KMS-11 (cell line): ENCODE results near the gene STAG1.
"Not testable (repeated sequence)": the region's sequence is repeated elsewhere in the genome, so short reads cannot be mapped to it uniquely, and the experiment has no call there.

ENCODE experiments used
- H2AFZ ChIP-seq: fragments of 200-600 bp; sonication (generic); 2 replicates; pipeline ENCODE4 v1.6.1; 2016; ENCODE audit warnings: antibody characterized with exemption, mixed run types, low read depth
- H3K27ac ChIP-seq: fragments of 200-600 bp; sonication (generic); 2 replicates; pipeline ENCODE4 v1.6.1; 2016; ENCODE audit warnings: mild to moderate bottlenecking, mixed run types
- H3K27me3 ChIP-seq: fragments of 200-600 bp; sonication (generic); 2 replicates; pipeline ENCODE4 v1.6.1; 2017; ENCODE audit warnings: mild to moderate bottlenecking, low read depth, mixed run types, moderate library complexity; ENCODE audit not compliant: insufficient read depth
- H3K36me3 ChIP-seq: fragments of 200-600 bp; sonication (generic); 2 replicates; pipeline ENCODE4 v1.6.1; 2017; ENCODE audit warnings: mild to moderate bottlenecking, mixed run types; ENCODE audit not compliant: insufficient read depth
- H3K4me1 ChIP-seq: fragments of 200-600 bp; sonication (generic); 2 replicates; pipeline ENCODE4 v1.6.1; 2016; ENCODE audit warnings: mild to moderate bottlenecking, low read depth, mixed run types; ENCODE audit not compliant: poor library complexity, severe bottlenecking
- H3K4me2 ChIP-seq: fragments of 200-600 bp; sonication (generic); 2 replicates; pipeline ENCODE4 v1.7.0; 2016; ENCODE audit warnings: mild to moderate bottlenecking, mixed run types
- H3K4me3 ChIP-seq: fragments of 200-600 bp; sonication (generic); IDR thresholded peaks from 2 replicates; pipeline ENCODE4 v1.6.1; 2017; ENCODE audit warnings: low read depth, low read length, mixed read lengths; ENCODE audit not compliant: insufficient read depth
- H3K79me2 ChIP-seq: fragments of 200-600 bp; sonication (generic); 2 replicates; pipeline ENCODE4 v1.6.1; 2016; ENCODE audit warnings: low read depth, mixed run types; ENCODE audit not compliant: insufficient read depth
- H3K9ac ChIP-seq: fragments of 200-600 bp; sonication (generic); 2 replicates; pipeline ENCODE4 v1.6.1; 2016; ENCODE audit warnings: mild to moderate bottlenecking, mixed run types
- H4K20me1 ChIP-seq: fragments of 200-600 bp; sonication (generic); 2 replicates; pipeline ENCODE4 v1.6.1; 2016; ENCODE audit warnings: mild to moderate bottlenecking, mixed run types; ENCODE audit not compliant: insufficient read depth
- TF ChIP-seq, protein P1 (sequence below): fragments of 200-600 bp; sonication (generic); conservative IDR thresholded peaks from 2 replicates; pipeline ENCODE4 v1.6.1; 2017; ENCODE audit warnings: low read depth, mild to moderate bottlenecking, antibody characterized with exemption, low read length, moderate library complexity, mixed read lengths

STAG1 gene

DNA sequence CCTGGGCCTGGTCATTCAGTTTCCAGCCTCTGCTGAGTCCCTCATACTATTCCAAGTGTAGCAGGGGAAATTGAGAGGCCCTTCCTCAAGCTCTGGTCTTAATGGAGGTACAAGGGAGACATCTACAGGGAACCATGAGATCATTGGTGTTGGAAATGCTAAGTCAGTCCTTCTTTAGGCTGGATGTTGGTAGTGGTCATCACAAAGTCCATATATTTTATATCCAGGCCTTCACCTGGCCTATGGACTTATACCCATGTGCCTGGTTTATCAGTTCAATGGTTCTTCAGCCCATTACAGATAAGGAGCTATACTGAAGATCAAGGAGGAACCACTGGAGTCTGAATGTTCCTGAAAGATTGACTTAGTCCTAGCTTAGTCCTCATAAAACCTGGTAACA, 135.0 kb downstream of the STAG1 start:
- H2AFZ ChIP-seq: no peak overlapping the region
- H3K79me2 ChIP-seq: peaks cover 8% of the 10 kb centered on the region; the same call in 1 of the 2 replicates
- H3K27me3 ChIP-seq: no peaks in the 10 kb centered on the region
- no peaks in the 10 kb centered on the region for H3K4me1 ChIP-seq
- TF ChIP-seq, protein P1, sequence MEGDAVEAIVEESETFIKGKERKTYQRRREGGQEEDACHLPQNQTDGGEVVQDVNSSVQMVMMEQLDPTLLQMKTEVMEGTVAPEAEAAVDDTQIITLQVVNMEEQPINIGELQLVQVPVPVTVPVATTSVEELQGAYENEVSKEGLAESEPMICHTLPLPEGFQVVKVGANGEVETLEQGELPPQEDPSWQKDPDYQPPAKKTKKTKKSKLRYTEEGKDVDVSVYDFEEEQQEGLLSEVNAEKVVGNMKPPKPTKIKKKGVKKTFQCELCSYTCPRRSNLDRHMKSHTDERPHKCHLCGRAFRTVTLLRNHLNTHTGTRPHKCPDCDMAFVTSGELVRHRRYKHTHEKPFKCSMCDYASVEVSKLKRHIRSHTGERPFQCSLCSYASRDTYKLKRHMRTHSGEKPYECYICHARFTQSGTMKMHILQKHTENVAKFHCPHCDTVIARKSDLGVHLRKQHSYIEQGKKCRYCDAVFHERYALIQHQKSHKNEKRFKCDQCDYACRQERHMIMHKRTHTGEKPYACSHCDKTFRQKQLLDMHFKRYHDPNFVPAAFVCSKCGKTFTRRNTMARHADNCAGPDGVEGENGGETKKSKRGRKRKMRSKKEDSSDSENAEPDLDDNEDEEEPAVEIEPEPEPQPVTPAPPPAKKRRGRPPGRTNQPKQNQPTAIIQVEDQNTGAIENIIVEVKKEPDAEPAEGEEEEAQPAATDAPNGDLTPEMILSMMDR: no peak
- H3K36me3 ChIP-seq: no peaks in the 10 kb centered on the region
- no peak overlapping the region for H3K4me2 ChIP-seq
- no peaks in the 10 kb centered on the region for H4K20me1 ChIP-seq
- H3K9ac ChIP-seq: no peak overlapping the region
- no peak overlapping the region for H3K4me3 ChIP-seq
- H3K27ac ChIP-seq: no peak overlapping the region

DNA sequence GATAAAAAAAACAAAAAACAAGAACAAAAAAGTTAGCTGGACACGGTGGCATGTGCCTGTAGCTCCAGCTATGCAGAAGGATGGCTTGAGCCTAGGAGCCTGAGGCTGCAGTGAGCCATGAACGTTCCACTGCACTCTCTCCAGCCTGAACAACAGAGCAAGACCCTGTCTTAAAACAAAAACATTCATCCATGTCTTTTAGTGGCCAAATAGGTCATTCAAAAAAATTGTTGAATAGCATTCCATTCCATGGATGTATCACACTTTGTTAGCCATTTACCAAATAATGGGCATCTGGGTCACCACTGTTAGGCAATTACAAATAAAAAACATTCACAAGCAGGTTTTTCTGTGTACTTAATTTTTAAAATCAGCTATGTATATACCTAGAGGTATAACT, 139.7 kb downstream of the STAG1 start:
- Histone ChIP-seq H3K36me3 (no peaks in the 10 kb centered on the region), H4K20me1 (no peaks in the 10 kb centered on the region), H3K27ac (no peak overlapping the region), H3K4me1 (no peaks in the 10 kb centered on the region), H3K9ac (no peak overlapping the region), H3K4me2 (no peak overlapping the region), H3K4me3 (no peak overlapping the region), H3K79me2 (peaks cover 9% of the 10 kb centered on the region; the same call in 1 of the 2 replicates), H2AFZ (no peak overlapping the region), H3K27me3 (no peaks in the 10 kb centered on the region)
- TF ChIP-seq, protein P1: no peak

DNA sequence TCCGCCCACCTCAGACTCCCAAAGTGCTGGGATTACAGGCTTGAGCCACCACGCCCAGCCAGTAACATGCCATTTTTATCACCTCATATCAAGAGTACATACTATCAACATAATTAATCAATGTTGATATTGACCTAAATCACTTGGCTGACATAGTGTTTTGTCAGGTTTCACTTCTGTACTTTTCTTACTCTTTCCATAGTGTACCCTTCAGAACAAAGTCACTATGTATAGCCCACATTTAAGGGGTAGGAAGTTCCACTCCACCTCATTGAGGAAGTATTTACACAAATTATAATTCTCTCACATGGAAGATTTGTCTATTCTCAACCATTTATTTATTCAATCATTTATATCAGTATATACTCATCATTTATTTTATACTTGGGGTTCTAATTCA, 145.2 kb downstream of the STAG1 start:
- Histone ChIP-seq H3K9ac (no peak overlapping the region), H4K20me1 (no peaks in the 10 kb centered on the region), H3K4me3 (no peak overlapping the region), H3K36me3 (no peaks in the 10 kb centered on the region; the same call in 1 of the 2 replicates), H2AFZ (no peak overlapping the region), H3K27me3 (no peaks in the 10 kb centered on the region), H3K4me2 (no peak overlapping the region), H3K27ac (no peak overlapping the region), H3K4me1 (no peaks in the 10 kb centered on the region), H3K79me2 (no peaks in the 10 kb centered on the region; the same call in 1 of the 2 replicates)
- TF ChIP-seq, protein P1: no peak

DNA sequence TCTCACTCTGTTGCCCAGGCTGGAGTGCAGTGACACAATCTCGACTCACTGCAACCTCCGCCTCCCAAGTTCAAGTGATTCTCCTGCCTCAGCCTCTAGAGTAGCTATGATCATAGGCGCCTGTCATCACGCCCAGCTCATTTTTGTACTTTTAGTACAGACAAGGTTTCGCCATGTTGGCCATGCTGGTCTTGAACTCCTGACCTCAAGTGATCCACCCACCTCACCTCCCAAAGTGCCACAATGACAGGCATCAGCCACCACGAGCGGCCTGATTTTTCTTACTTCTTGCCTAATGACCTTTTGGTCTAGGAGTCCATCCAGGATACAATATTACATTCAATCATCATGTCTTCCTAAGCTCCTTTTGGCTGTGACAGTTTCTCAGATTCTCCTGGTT, 146.0 kb downstream of the STAG1 start:
- H3K4me1 ChIP-seq, H3K27ac ChIP-seq, H3K4me2 ChIP-seq, H3K36me3 ChIP-seq, H3K9ac ChIP-seq, H4K20me1 ChIP-seq, H3K4me3 ChIP-seq, H3K79me2 ChIP-seq, H3K27me3 ChIP-seq, H2AFZ ChIP-seq: not testable (repeated sequence)

DNA sequence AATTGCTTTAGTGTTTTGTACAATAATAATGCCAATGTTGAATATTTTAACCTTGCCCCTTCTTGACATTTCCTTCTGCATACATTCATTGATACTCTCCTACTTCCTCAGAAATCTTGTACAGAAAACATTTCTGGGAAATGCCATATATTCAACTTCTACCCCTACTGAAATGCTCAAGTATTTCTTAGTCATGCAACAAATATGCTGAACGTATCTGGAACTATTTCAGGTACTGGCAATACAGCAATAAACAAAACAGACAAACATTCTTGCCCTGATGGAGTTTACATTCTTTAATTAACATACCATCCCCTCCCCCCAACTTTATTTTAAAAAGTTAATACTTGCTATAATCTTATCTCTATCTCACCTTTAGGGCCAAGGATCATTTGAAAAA, 147.2 kb downstream of the STAG1 start:
- Histone ChIP-seq H2AFZ (no peak overlapping the region), H3K4me1 (no peaks in the 10 kb centered on the region), H3K27me3 (no peaks in the 10 kb centered on the region), H3K9ac (no peak overlapping the region), H3K79me2 (no peaks in the 10 kb centered on the region; the same call in 1 of the 2 replicates), H4K20me1 (no peaks in the 10 kb centered on the region), H3K4me3 (no peak overlapping the region), H3K36me3 (no peaks in the 10 kb centered on the region; the same call in 1 of the 2 replicates), H3K4me2 (no peak overlapping the region), H3K27ac (no peak overlapping the region)
- TF ChIP-seq, protein P1: no peak
